ENCODE measurements around the gene PIK3R2. TPM values are rescaled to one million over a fixed set of nuclear protein-coding genes. Genes with fewer than 3 reads are reported as not detected.

Gene PIK3R2
- total RNA-seq, 1 donor from 2014 or later: 41.4 TPM

- H3K4me3 ChIP-seq (ENCODE audit: low read depth, low read length): no peak overlapping the region
- no peak for DNase-seq (ENCODE audit: low read depth)
- TF ChIP-seq CTCF (IDR thresholded peaks at IDR 0.05; ENCODE audit: insufficient read depth, low read length, poor library complexity, severe bottlenecking): no peak
- H3K36me3 ChIP-seq (ENCODE audit: control insufficient read depth, insufficient read depth, low read length): no peaks in the 10 kb centered on the region
- H3K27me3 ChIP-seq (ENCODE audit: control insufficient read depth, insufficient read depth, low read length): no peaks in the 10 kb centered on the region
These were observed 30.6 kb downstream of the PIK3R2 start for GRCh38 chr19:18183529-18183928.

GRCh38 chr19:18185538-18185937, 32.6 kb downstream of the PIK3R2 start:
- H3K4me3 ChIP-seq (ENCODE audit: low read depth, low read length): no peak overlapping the region
- H3K27me3 ChIP-seq (ENCODE audit: control insufficient read depth, insufficient read depth, low read length): no peaks in the 10 kb centered on the region
- DNase-seq (ENCODE audit: low read depth): no peak
- TF ChIP-seq CTCF (IDR thresholded peaks at IDR 0.05; ENCODE audit: insufficient read depth, low read length, poor library complexity, severe bottlenecking): no peak
- H3K36me3 ChIP-seq (ENCODE audit: control insufficient read depth, insufficient read depth, low read length): no peaks in the 10 kb centered on the region

GRCh38 chr19:18190278-18190677, 37.3 kb downstream of the PIK3R2 start:
- no peak overlapping the region for H3K4me3 ChIP-seq (ENCODE audit: low read depth, low read length)
- H3K27me3 ChIP-seq (ENCODE audit: control insufficient read depth, insufficient read depth, low read length): no peaks in the 10 kb centered on the region
- TF ChIP-seq CTCF (IDR thresholded peaks at IDR 0.05; ENCODE audit: insufficient read depth, low read length, poor library complexity, severe bottlenecking): no peak
- H3K36me3 ChIP-seq (ENCODE audit: control insufficient read depth, insufficient read depth, low read length): no peaks in the 10 kb centered on the region
- no peak for DNase-seq (ENCODE audit: low read depth)

- no peaks in the 10 kb centered on the region for H3K27me3 ChIP-seq (ENCODE audit: control insufficient read depth, insufficient read depth, low read length)
- no peak for TF ChIP-seq CTCF (IDR thresholded peaks at IDR 0.05; ENCODE audit: insufficient read depth, low read length, poor library complexity, severe bottlenecking)
- no peak for DNase-seq (ENCODE audit: low read depth)
These were observed 38.7 kb downstream of the PIK3R2 start for GRCh38 chr19:18191640-18192062.

GRCh38 chr19:18192673-18193387, 39.9 kb downstream of the PIK3R2 start, which contains the start of gene MPV17L2:
Gene MPV17L2 (plus strand): TSS chr19:18193218. CDS start chr19:18193282, 64 bp downstream.
- Histone ChIP-seq H3K36me3 (ENCODE audit: control insufficient read depth, insufficient read depth, low read length) (no peaks in the 10 kb centered on the region), H3K4me3 (ENCODE audit: low read depth, low read length) (peak within 1 kb of the TSS; percentile 92), H3K27me3 (ENCODE audit: control insufficient read depth, insufficient read depth, low read length) (no peaks in the 10 kb centered on the region)
- TF ChIP-seq CTCF (IDR thresholded peaks at IDR 0.05; ENCODE audit: insufficient read depth, low read length, poor library complexity, severe bottlenecking): no peak
- DNase-seq (ENCODE audit: low read depth): peak; percentile 99

More at GRCh38 chr19:18191640-18192062, 38.7 kb downstream of the PIK3R2 start:
- Histone ChIP-seq H3K36me3 (ENCODE audit: control insufficient read depth, insufficient read depth, low read length) (no peaks in the 10 kb centered on the region), H3K4me3 (ENCODE audit: low read depth, low read length) (peak overlapping the region; percentile 51)
